GM21367 (cell line): Measurements from ENCODE around the gene SEMA3C.

Experiments used
- ATAC-seq: cut with Tn5 transposase; IDR thresholded peaks from one replicate; pipeline ENCODE4 v1.9.1; 2021; ENCODE audit not compliant: unreplicated experiment

The SEMA3C gene

DNA sequence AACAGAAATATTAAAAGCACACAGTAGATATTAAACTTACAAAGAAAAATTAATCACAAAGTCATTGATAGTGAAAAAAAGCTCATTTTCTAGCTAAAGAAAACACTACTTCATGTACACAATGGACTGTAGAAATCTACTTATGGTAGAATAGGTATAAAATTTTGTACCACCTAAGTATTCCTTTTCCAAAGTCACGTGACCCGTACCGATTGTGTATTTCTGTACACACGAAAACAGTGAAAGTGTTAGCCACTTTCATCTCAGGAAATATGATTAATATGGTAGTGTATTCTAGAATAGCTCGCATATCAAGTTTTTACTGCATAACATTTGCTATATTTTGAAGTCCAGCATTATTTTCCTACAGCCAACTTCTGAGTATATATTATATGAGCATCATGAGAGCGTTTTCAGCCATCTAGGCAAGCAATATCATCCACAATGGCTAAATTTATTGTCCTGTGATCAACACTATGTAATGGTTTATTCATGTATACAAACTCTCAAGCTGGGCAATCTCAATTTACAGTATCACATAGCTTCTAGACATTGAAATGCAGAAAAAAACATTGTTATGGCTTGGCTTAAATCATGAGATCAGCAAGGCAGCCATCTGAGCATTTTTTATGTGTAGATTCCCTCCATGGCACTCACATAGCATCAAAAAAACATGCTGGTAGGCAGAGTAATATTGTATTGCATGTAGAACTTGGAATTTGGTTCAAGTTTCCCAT is 165.7 kb downstream of the SEMA3C start:
- no peak for ATAC-seq

DNA sequence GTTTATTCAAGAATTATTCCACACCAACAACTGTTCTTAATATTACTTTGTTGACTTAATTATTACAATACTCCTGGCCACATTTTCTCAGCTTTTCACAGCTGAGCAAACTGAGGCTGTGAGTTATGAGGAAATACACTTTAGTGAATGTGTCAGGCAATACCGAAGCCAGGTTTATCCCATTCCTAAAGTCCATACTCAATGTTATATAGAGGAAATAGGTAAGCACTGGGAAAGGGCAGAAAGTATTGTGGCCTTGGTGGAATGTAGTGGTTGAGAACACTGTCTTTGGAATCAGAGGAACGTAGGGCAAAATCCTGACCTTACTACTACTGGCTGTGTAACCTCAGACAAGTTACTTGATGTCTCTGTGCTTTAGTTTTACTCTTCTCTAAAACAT is 169.6 kb downstream of the SEMA3C start:
- no peak for ATAC-seq

DNA sequence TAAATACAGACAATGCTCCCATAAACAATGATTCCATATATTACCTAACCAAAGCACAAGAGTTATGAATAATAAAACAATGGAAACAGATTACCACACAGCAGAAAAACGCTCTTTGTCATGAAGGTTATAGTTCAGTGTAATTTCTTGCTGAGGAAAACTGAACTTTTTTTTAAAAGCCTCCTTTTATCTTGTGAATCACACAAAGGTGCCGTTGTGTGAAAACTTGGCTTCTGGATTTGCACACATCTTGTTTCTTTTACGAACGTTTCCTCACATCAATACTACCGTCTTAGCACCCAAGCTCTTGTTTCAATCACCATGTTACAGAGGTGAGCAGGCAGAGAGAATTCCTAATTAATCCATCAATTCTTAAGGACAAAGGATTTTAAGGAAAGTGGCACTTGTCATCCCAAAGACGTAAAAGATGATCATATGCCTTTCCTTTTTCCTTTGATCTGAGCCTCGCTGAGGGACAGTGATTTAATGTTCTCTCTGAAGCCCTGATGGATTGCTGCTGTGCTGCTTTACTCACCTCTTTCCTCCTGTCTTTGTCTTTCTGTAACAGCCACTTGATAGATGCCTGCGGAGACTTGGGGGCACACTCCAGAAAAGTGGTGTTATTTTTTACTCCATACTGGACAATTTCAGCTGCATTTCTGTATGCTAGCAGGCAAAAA is 170.3 kb downstream of the SEMA3C start:
- ATAC-seq, result no peak

DNA sequence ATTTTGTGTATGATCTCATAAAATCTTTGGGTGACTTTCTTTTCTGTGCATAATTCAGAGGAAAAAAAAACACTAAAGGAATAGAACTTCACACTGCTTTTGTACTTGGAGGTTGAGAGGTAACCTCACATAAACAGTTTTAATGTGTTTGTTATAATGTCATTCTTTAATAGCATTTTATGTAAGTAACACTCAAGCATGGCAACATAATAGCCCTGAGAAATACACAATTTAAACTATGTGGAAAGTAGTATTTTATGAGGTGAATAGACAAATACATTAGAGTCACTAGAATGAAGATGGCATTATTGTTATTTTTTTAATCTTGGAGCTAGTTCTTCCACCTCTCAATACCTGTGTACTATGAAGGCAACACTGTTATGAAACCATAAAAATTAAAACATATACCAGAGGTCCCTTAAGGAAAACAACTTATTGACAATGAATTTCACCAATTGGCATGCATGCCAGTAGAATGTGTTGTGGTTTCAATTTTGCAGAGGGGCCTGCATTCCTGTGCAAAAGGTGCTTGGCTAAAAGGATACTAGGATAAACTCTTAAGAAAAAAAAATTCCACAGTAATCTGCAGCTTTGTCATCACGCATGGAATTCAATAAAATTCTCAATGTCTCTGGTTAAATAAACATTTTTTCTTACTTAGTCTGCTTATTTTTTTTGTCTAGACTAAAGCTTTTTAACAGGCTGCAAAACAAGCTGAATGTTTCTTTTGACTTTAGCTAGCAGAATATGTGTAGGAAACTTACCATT is 177.9 kb downstream of the SEMA3C start:
- no peak for ATAC-seq

DNA sequence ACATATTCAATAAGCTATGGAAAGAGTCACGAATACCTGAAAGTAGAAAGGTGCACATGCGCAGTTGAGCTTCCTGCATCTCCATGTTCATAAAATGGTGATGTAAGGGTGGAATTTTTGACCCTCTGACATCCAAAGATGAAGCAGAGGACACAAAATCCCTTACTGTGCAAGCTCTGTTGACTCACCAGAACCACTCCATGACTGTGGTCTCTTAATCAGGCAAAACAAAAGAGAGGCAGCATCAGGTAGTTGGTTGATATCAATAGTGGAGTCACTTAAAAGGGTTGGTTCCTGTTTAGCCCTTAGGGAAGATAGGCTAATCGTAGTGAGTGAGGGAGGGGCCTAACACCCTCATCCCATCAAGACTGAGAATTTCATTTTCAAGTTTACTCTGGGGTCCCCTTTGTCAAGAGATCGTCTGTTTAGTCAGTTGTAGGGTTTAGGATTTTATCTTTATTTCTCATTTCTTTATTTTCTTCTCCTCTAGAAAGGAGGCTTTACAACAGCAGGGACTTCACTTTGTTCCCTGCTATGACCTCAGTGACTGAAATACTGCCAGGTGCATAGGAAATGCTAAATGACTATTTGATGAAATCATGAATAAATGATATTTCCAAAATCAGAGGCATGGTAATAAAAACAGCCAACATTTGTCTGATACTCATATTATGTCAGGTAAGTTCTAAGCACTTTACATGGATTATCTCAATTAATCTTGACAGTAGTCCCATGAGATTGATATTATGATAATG is 182.3 kb downstream of the SEMA3C start:
- no peak for ATAC-seq

DNA sequence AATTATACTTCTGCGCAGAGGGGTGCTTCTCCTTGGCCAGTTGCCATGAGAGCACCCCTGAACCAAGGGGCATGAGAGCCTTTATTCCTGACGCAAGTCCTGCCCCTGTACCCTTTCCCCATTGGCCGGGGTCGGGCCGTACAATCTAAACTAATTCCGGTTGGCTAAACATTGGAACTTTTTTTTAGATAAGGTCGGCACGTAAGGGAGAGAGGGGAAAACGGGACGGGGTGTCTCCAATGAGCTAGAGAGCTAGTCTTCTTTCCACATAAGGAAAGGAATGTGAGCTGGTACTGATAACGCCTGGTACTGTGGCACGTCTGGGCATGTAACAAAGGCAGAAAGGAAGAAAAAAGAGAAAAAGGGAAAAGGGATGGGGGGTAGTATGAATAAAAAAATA is 183.5 kb downstream of the SEMA3C start:
- no peak for ATAC-seq

DNA sequence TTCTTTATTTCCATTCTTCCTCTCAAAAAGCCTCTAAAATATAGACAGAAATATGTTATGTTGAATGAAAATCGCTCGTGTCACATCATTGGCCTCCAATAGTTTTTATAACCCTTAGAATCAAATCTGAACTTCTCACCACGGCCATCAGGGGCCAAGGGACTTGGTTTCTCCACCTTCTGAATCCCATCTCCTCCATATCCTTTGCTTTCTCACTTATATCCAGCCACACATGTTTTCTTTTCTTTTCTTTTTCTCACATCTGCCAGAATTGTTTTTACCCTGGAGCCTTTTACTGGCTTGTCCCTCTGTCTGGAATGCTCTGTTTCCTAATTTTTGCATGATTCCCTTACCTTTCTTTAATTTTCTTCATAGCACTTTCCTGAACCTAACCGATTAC is 184.8 kb downstream of the SEMA3C start:
- ATAC-seq, result no peak

DNA sequence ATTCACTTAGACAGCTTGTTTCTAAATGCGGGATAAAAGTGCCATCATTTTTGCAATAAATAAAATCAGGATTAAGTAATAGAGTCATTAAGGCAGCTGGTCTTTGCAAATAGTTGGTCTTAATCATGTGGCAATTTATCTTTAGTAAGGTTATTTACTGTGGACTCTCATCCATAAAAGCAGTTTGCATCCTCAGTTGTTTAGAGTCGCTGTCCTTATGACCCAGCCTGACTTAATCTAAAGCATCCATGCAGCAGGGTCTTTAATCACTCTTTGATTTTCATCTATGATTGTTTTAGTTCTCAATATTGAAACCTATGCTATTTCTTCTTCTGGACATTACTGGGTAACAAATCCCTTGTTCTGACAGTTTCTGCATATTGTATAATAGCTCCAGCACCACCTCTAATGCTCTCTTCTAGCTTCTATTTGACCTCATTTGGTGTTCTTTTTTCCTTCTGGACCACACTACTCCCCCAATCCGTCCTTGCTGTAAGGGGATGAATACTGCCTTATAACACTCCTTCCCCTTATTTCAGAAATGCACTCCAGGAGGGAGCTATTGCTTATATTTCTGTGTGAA is 185.4 kb downstream of the SEMA3C start:
- ATAC-seq, result no peak

DNA sequence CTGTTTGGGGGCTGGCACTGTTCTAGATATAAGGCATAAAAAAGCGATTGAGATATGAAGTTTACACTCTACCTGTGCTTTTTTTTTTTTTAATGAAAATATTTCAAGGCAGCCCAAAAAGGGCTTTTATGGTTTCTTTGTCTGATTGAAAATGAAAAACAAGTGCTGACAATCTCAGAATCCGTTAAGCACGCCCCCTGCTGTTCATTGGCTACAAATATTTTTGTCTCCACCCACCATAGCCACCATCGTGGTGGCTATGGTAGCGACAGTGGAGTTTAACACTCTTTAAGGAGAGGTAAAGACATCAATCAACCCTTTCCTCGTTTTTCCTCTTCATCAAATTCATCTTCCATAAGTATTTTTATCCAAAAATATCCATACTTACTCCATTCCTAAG is 186.2 kb downstream of the SEMA3C start:
- no peak for ATAC-seq

DNA sequence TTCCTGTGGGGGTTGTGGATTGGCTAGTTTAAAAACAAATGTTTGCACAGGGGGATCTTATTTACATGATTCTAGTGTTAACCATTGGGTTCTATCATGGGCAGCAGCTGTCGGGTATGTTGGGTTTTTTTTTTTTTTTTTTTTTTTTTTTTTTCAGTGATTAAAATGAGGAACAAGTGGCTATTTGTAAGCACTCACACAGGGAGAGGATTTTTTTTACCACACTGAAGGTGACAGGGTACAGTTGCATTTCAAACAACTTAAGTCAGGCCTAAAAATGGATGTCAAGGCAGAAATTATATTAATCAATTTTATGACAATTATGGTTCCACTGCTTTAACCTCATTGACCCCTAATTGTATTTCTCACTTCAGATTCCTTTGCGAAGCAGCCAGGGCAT is 187.6 kb downstream of the SEMA3C start:
- no peak for ATAC-seq

DNA sequence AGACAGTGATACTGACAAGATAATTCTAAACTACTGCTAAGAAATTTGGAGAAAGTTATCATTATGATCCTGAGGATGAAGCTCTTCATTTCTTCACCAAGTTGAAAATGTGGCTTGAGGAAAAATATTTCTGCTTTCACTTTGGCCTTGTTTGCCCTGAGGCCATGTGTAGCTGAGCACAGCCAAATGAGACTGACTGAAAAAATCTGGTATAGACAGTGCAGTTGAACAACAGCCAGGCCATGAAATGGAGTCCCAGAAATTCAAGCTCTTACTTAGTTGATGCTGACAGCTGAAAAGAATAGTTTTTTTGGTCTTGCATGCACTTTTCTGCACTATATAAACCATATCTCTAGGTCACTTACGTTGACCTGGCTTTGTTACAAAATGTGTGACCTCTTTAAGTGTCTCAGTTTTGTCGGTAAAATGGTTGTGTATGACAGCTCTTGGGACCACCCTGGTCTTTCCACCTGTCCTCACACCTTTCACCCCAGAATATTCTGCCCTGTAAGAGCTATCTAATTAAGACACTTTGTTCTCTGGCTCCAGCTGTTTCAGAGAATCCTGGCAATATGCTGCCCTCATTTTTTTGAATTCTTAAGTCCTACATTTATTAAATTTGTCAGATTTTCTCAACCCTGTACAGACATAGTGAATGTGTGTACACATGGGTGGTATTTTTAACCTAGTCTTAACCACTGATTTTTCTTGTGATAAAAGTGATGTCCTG is 189.1 kb downstream of the SEMA3C start:
- ATAC-seq, result no peak

DNA sequence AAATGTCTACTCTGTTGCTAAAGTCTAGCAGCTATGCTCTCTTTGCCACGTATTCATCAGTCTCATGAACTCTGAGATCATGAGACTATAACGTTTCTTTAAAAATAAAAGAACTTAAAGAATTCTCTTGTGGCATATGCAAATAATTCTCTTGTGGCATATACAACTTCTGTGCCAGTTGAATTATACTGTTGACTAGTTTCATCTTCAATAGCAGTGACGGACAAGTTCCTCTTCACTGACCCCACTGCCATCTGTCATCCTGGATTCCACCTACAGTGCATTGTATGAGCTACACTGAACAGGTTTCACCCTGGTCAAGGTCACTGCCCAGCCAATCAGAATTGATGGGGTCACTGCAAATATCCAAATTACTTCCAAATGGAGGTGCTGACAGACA is 192.2 kb downstream of the SEMA3C start:
- no peak for ATAC-seq

DNA sequence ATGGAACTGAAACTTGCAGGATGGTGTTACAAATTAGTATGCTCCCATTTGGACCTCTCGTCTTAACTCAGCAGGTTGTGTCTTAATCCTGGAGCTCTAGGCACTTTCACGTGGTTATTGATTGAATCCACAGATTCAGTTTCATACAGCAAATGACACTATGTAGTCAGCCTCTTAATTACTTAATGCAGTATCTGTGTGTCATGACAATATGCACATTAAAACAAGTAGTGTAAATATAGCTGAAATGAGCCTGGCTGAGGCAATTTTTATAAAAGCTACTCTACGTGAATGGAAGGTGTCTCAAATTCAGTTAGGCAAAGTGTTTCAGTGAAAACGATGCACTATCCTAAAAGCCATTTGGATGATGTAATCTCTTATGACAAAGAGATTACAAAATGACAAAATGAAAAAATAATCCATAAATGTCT is 193.7 kb downstream of the SEMA3C start:
- ATAC-seq, result no peak

DNA sequence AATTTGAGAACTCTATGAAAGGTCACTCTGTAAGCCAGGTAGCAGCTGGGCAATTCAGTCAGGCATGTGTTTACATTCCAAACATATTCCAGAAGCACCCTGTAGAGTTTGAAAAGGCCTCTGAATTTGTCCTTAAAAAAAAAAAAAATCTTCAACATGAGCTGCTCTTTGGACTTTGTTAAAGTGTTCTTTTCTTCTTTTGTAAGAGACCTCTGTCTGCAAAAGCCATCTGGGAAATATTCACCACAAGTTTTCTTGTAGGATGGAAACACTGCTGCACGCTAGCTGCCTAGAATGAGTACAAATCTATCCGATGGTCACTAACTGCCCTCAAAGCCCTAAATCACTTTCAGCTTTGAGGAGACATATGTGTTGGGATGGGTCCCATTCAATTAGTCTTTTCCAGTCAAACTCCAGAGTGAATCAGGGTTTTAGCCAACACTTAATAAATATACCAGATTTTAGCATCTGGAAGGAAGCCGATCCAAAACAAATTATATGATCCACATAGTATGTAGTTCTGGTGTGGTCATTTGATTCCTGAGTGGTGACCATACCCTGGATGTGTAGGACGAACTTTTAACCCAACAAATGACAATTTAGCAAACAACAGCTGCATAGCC is 194.5 kb downstream of the SEMA3C start:
- ATAC-seq, result no peak

DNA sequence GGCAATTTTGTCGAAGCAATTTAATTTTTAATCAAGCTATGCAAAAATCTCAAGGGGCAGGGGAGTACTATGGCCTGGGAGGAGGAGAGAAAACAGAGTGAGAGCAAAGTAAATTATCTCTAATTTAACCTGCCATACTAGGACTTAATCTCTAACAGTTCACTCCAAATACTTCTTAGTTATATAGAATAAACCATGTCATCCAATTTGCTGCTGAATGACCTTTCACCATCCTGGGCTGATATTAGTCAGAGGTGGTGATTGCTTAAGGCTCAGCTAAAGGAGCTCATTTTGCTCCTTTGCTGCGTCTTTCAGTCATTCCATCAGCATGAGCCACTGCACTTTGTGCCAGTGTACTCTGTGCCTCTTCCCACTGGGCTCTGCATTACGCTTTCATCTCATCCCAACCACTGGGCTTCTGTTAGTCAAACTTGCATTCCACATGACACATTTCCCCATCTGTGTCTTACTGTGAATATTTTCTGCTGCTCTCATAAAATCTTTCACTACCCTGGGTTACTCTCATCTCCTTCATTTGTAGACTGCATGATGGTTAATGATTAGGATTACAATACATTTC is 196.1 kb downstream of the SEMA3C start:
- ATAC-seq, result no peak

DNA sequence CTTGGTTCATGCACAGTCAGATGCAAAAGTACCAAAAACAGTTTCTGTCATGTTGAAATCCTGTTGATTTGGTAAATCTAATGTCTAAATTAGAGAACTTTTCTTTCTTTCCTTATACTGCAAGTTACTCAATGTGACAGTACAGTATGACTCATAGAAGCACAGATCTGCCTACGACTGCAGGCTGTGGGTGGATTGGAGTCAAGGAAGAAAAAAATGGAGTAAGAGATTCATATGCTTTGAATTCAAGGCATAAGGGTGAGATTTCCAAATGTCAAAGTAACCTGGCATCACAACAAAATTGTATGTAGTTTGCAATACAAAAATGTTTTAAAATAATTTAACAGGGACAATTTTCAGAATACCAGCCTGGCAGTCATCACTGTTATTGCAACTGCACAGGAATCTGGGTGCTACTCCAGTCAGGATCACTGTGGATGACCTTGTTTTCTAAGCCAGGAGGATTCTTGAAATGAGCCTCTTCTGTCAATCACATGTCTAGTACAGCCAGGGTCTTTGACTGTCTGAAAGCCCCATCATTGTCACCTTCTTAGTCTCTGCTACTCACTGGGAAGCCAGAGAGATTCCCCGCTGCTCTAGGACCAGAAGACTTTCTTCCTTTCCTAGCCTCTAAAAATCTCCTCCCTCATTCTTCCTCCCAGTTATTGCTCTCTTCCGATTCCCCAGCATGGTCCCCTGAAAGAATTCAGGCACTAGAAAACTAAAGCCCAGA is 196.8 kb downstream of the SEMA3C start:
- no peak for ATAC-seq

DNA sequence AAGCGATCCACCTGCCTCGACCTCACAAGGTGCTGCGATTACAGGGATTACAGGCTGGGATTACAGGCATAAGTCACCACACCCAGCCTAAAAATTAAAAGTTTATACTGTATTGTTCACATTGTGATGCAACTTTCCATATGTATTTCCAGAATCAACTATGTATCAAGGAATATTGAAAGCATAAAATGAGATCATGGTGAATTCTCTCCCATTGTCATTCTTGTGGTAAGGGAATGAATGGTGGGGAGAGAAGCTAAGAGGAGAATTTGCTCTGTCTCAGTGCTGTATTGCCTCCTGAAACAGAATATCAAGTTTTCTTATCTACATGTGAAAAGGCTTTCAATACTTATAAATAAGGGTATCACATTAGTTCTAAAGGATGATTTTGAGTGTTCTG is 198.7 kb downstream of the SEMA3C start:
- ATAC-seq, result no peak

DNA sequence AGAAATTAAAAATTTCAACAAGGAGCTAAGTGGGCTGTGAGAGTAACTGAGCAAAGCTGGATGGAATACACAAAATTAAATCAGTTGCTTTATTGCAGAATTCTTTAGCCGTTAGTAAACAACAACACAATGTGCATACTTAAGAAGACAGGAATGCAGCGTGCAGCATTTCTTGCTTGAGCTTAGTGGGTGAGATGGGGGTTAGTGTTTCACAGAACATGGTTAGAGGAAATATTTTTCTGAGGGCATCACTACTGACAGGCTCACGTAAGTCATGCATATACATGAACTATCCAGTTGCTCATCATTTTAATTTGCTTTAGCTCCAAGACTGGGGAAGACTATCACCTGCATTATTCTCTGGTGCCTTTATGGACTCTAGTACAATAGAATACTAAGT is 199.6 kb downstream of the SEMA3C start:
- no peak for ATAC-seq

DNA sequence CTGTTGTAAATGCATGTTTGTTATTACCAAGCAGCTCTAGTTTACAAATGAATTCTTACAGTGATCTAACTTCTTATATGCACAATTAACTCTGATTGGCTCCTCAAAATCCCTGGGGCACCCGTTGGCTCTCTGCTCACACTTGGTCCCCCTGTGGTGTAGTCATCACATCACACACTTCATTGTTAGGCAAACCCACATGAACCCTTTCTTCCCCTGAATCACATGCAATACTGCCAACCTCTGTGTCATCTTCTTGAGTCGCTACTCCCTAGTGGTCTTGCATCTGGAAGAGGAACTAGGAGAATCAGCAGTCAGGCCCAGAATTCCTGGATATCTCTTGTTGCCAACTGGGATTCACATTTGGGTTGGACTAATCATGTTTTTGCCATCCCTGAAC is 207.3 kb downstream of the SEMA3C start:
- no peak for ATAC-seq
